ENCODE data around the gene ACTR3C.

The ACTR3C gene

GRCh38 chr7:150355666-150356059, 32.3 kb upstream of the ACTR3C start:
- no peak for DNase-seq (ENCODE audit: low read depth)
- in situ Hi-C loops (cut with HindIII; ENCODE audit: low sequenced_read_pairs) = no loop called here
- no peak overlapping the region for H3K4me3 ChIP-seq (ENCODE audit: low read depth, low read length)

GRCh38 chr7:150351587-150352194, 28.3 kb upstream of the ACTR3C start:
- no peak overlapping the region for H3K4me3 ChIP-seq (ENCODE audit: low read depth, low read length)
- in situ Hi-C loops (cut with HindIII; ENCODE audit: low sequenced_read_pairs) = no loop called here
- no peak for DNase-seq (ENCODE audit: low read depth)
- TF ChIP-seq CTCF (IDR thresholded peaks at IDR 0.05; ENCODE audit: low read depth, low read length, missing control alignments) = no peak

More at GRCh38 chr7:150355666-150356059, 32.3 kb upstream of the ACTR3C start:
- no peak for TF ChIP-seq CTCF (IDR thresholded peaks at IDR 0.05; ENCODE audit: low read depth, low read length, missing control alignments)

GRCh38 chr7:150346922-150347321, 23.6 kb upstream of the ACTR3C start:
- DNase-seq (ENCODE audit: low read depth) = no peak
- in situ Hi-C loops (cut with HindIII; ENCODE audit: low sequenced_read_pairs) = no loop called here
- TF ChIP-seq CTCF (IDR thresholded peaks at IDR 0.05; ENCODE audit: low read depth, low read length, missing control alignments) = no peak
- H3K4me3 ChIP-seq (ENCODE audit: low read depth, low read length) = no peak overlapping the region

- H3K4me3 ChIP-seq (ENCODE audit: low read depth, low read length) = no peak overlapping the region
- in situ Hi-C loops (cut with HindIII; ENCODE audit: low sequenced_read_pairs) = no loop called here
- TF ChIP-seq CTCF (IDR thresholded peaks at IDR 0.05; ENCODE audit: low read depth, low read length, missing control alignments) = no peak
- no peak for DNase-seq (ENCODE audit: low read depth)
Measured at GRCh38 chr7:150345012-150345411, 21.7 kb upstream of the ACTR3C start.

GRCh38 chr7:150344299-150344698, 21.0 kb upstream of the ACTR3C start:
- in situ Hi-C loops (cut with HindIII; ENCODE audit: low sequenced_read_pairs) = no loop called here
- DNase-seq (ENCODE audit: low read depth) = no peak
- H3K4me3 ChIP-seq (ENCODE audit: low read depth, low read length) = no peak overlapping the region
- TF ChIP-seq CTCF (IDR thresholded peaks at IDR 0.05; ENCODE audit: low read depth, low read length, missing control alignments) = no peak

- no peak for DNase-seq (ENCODE audit: low read depth)
- in situ Hi-C loops (cut with HindIII; ENCODE audit: low sequenced_read_pairs) = no loop called here
- TF ChIP-seq CTCF (IDR thresholded peaks at IDR 0.05; ENCODE audit: low read depth, low read length, missing control alignments) = no peak
- no peak overlapping the region for H3K4me3 ChIP-seq (ENCODE audit: low read depth, low read length)
Measured at GRCh38 chr7:150343225-150343624, 19.9 kb upstream of the ACTR3C start.

GRCh38 chr7:150342121-150342408, 18.7 kb upstream of the ACTR3C start:
- H3K4me3 ChIP-seq (ENCODE audit: low read depth, low read length) = no peak overlapping the region
- TF ChIP-seq CTCF (IDR thresholded peaks at IDR 0.05; ENCODE audit: low read depth, low read length, missing control alignments) = no peak
- in situ Hi-C loops (cut with HindIII; ENCODE audit: low sequenced_read_pairs) = no loop called here
- DNase-seq (ENCODE audit: low read depth) = no peak

Data from astrocyte of the cerebellum (primary cell).